H1 (cell line): ENCODE measurements around the gene RREB1. TPM values are rescaled to one million over a fixed set of nuclear protein-coding genes. Genes with fewer than 3 reads are reported as not detected.

Source experiments
- CTCF ChIA-PET: fragments of 300-600 bp; sonication (Branson Sonifier 250); formaldehyde crosslinking; loops from one replicate; lab custom pipeline; 2021; ENCODE audit not compliant: partially characterized antibody; lab: Charles Lee
- POLR2A ChIA-PET: fragments of 300-600 bp; sonication (Branson Sonifier 250); formaldehyde crosslinking; loops from one replicate; lab custom pipeline; 2021; ENCODE audit warnings: inconsistent platforms; ENCODE audit not compliant: partially characterized antibody; lab: Charles Lee
- DNase-seq, 2 experiments: peaks; one replicate each; pipeline versions ENCODE4 v3.0.0 to v3.0.0-alpha.2; 2010 to 2022; ENCODE audit warnings: low spot score in 2 of 2, low read depth in 1 of 2, mixed read lengths in 1 of 2
- FAIRE-seq: peaks from 2 replicates; lab custom pipeline; 2011; peaks lifted over from hg19 to GRCh38; lab: Jason Lieb, UNC
- H2AFZ ChIP-seq: 2 replicates; pipeline ENCODE4 v1.8.1; 2012; ENCODE audit warnings: low read length, inconsistent platforms
- H2AK5ac ChIP-seq: 2 replicates; pipeline ENCODE4 v1.6.1; 2013; ENCODE audit warnings: low read depth, low read length
- H2BK120ac ChIP-seq: replicated peaks from 2 replicates; pipeline ENCODE3; 2013; ENCODE audit warnings: low read depth, low read length, inconsistent platforms
- H2BK12ac ChIP-seq: 2 replicates; pipeline ENCODE4 v1.6.1; 2013; ENCODE audit warnings: low read depth, low read length
- H2BK15ac ChIP-seq: 2 replicates; pipeline ENCODE4 v1.6.1; 2013; ENCODE audit warnings: low read length
- H2BK20ac ChIP-seq: 2 replicates; pipeline ENCODE4 v1.6.1; 2013; ENCODE audit warnings: low read length
- H2BK5ac ChIP-seq: 2 replicates; pipeline ENCODE4 v1.6.1; 2013; ENCODE audit warnings: low read depth, low read length
- H3K14ac ChIP-seq: 2 replicates; pipeline ENCODE4 v1.6.1; 2013; ENCODE audit warnings: inconsistent platforms; ENCODE audit not compliant: insufficient read length
- H3K18ac ChIP-seq: 2 replicates; pipeline ENCODE4 v1.6.1; 2013; ENCODE audit warnings: low read length; ENCODE audit errors: extremely low read depth
- H3K23ac ChIP-seq: 2 replicates; pipeline ENCODE4 v1.6.1; 2013; ENCODE audit warnings: inconsistent platforms; ENCODE audit not compliant: insufficient read length
- H3K23me2 ChIP-seq: 2 replicates; pipeline ENCODE4 v1.6.1; 2013; ENCODE audit warnings: low read depth, low read length
- H3K27ac ChIP-seq: 2 replicates; pipeline ENCODE4 v1.6.1; 2011; ENCODE audit warnings: low read depth, low read length, inconsistent platforms
- H3K27me3 ChIP-seq, 4 experiments: replicated peaks in 1 of 4; 1 replicate in 1 of 4; 2 replicates in 3 of 4; pipeline versions ENCODE4 v1.6.1 to v1.8.1; 2011 to 2013; ENCODE audit warnings: low read length in 3 of 4, mild to moderate bottlenecking in 3 of 4, inconsistent platforms in 2 of 4, mixed read lengths in 2 of 4, moderate library complexity in 1 of 4; ENCODE audit not compliant: control insufficient read depth in 3 of 4, insufficient read depth in 3 of 4; ENCODE audit errors: extremely low read depth in 1 of 4
- H3K36me3 ChIP-seq, 4 experiments: 2 replicates each; pipeline versions ENCODE4 v1.6.1 to v1.8.1; 2011 to 2013; ENCODE audit warnings: mild to moderate bottlenecking in 4 of 4, low read length in 3 of 4, moderate library complexity in 2 of 4, control low read depth in 1 of 4, inconsistent platforms in 1 of 4; ENCODE audit not compliant: insufficient read depth in 4 of 4, control insufficient read depth in 2 of 4
- H3K4ac ChIP-seq: replicated peaks from 2 replicates; pipeline ENCODE3; 2013; ENCODE audit warnings: low read length, low read depth, mixed read lengths, inconsistent platforms; ENCODE audit not compliant: insufficient read length
- H3K4me1 ChIP-seq, 4 experiments: replicated peaks in 1 of 4; 1 replicate in 1 of 4; 2 replicates in 3 of 4; pipeline versions ENCODE4 v1.6.1 to v1.8.1; 2011 to 2013; ENCODE audit warnings: low read length in 3 of 4, inconsistent platforms in 2 of 4, mixed read lengths in 1 of 4; ENCODE audit not compliant: insufficient read depth in 4 of 4, control insufficient read depth in 3 of 4
- H3K4me2 ChIP-seq, 2 experiments: 2 replicates each; pipeline versions ENCODE4 v1.6.1 to v1.8.1; 2011 to 2013; ENCODE audit warnings: low read depth in 2 of 2, low read length in 2 of 2, control low read depth in 1 of 2, inconsistent platforms in 1 of 2, mild to moderate bottlenecking in 1 of 2; ENCODE audit not compliant: insufficient read depth in 1 of 2
- H3K4me3 ChIP-seq, 4 experiments: fragments of 200-600, 300-600 bp in 1 of 4; sonication (generic), shearing (Covaris generic), sonication (Bioruptor Twin) in 1 of 4; 2 replicates each; pipeline versions ENCODE4 v1.5.1 to v1.8.1; 2011 to 2016; ENCODE audit warnings: low read length in 4 of 4, low read depth in 3 of 4, control low read depth in 2 of 4, inconsistent platforms in 2 of 4, mild to moderate bottlenecking in 2 of 4, mixed read lengths in 1 of 4, moderate library complexity in 1 of 4; ENCODE audit not compliant: insufficient read depth in 2 of 4; ENCODE audit errors: extremely low read depth in 1 of 4
- H3K56ac ChIP-seq: replicated peaks from 2 replicates; pipeline ENCODE3; 2013; ENCODE audit warnings: low read depth, mild to moderate bottlenecking, mixed read lengths, low read length, inconsistent platforms; ENCODE audit not compliant: insufficient read length
- H3K79me1 ChIP-seq: 2 replicates; pipeline ENCODE4 v1.6.1; 2013; ENCODE audit warnings: low read depth, low read length, control low read depth
- H3K79me2 ChIP-seq, 2 experiments: 2 replicates each; pipeline versions ENCODE4 v1.6.1 to v1.8.1; 2012 to 2013; ENCODE audit warnings: low read length in 2 of 2, mild to moderate bottlenecking in 2 of 2, inconsistent platforms in 1 of 2; ENCODE audit not compliant: insufficient read depth in 2 of 2, control insufficient read depth in 1 of 2
- H3K9ac ChIP-seq, 4 experiments: replicated peaks in 1 of 4; 1 replicate in 1 of 4; 2 replicates in 3 of 4; pipeline versions ENCODE4 v1.6.1 to v1.8.1; 2011 to 2013; ENCODE audit warnings: low read depth in 3 of 4, low read length in 3 of 4, control low read depth in 2 of 4, mild to moderate bottlenecking in 2 of 4, moderate library complexity in 2 of 4, inconsistent platforms in 1 of 4; ENCODE audit errors: extremely low read depth in 1 of 4
- H3K9me3 ChIP-seq, 2 experiments: 2 replicates each; pipeline versions ENCODE4 v1.6.1 to v1.8.1; 2012 to 2013; ENCODE audit warnings: mild to moderate bottlenecking in 2 of 2, moderate library complexity in 2 of 2, control low read depth in 1 of 2, inconsistent platforms in 1 of 2, low read depth in 1 of 2, low read length in 1 of 2, mixed read lengths in 1 of 2; ENCODE audit not compliant: insufficient read depth in 2 of 2
- H4K20me1 ChIP-seq, 2 experiments: replicated peaks in 1 of 2; 2 replicates each; pipeline versions ENCODE3 to v1.8.1; 2011 to 2013; ENCODE audit warnings: inconsistent platforms in 2 of 2, low read length in 2 of 2, mild to moderate bottlenecking in 1 of 2; ENCODE audit not compliant: insufficient read depth in 2 of 2, control insufficient read depth in 1 of 2
- H4K5ac ChIP-seq: 2 replicates; pipeline ENCODE4 v1.6.1; 2013; ENCODE audit warnings: low read length, low read depth, mixed read lengths, inconsistent platforms; ENCODE audit not compliant: insufficient read length
- H4K8ac ChIP-seq: 2 replicates; pipeline ENCODE4 v1.8.0; 2013; ENCODE audit warnings: mild to moderate bottlenecking, moderate library complexity, low read length, inconsistent platforms; ENCODE audit not compliant: insufficient read depth; ENCODE audit errors: extremely low read depth
- H4K91ac ChIP-seq: replicated peaks from 2 replicates; pipeline ENCODE3; 2013; ENCODE audit warnings: low read length, mixed read lengths, inconsistent platforms; ENCODE audit not compliant: insufficient read length
- KDM1A ChIP-seq: fragments of 200-600, 300-600 bp; sonication (generic); IDR thresholded peaks from 2 replicates; pipeline ENCODE4 v1.7.1; 2016; ENCODE audit warnings: mild to moderate bottlenecking, low read length, borderline replicate concordance
- WGBS, 2 experiments: shearing (Covaris generic) in 1 of 2; methylation state at CpG; one replicate each; pipeline versions ENCODE4 v1.1.6 to v1.1.7; 2013 to 2015; ENCODE audit warnings: low lambda C conversion rate in 2 of 2, mixed read lengths in 2 of 2, inconsistent platforms in 1 of 2, low coverage in 1 of 2, missing lambda C conversion rate in 1 of 2; ENCODE audit not compliant: insufficient replicate concordance in 2 of 2, insufficient coverage in 1 of 2, insufficient read length in 1 of 2; ENCODE audit errors: extremely low coverage in 1 of 2, missing lambda C conversion rate in 1 of 2; 5-methylcytosine and 5-hydroxymethylcytosine counted together
- polyA plus RNA-seq, 7 experiments: library from polyadenylated mRNA; depleted of rRNA in 3 of 7; stranded (reverse) in 5 of 7; unstranded in 2 of 7; fragments of >200 nt in 5 of 7; fragments of 200-250 nt in 2 of 7; gene quantifications; 1 replicate in 5 of 7; 2 replicates in 1 of 7; 4 replicates in 1 of 7; pipeline versions ENCODE4 v1.2.1 to v1.2.3, GENCODE V29; 2011 to 2013; ENCODE audit warnings: missing spikeins in 2 of 7, mixed read lengths in 2 of 7
- total RNA-seq: library from RNA; stranded (reverse); fragmentation: NEBNext Ultra II Directional; extraction: Animal tissue kit (Norgen Biotek cat#: 25700); gene quantifications from 2 replicates; pipeline ENCODE4 v1.2.1, GENCODE V29; 2021

The RREB1 gene
- total and polyA plus RNA-seq, 2 of the 8 experiments (the other 6 are each of a cell fraction or from before 2014, with no cell fraction given) = 3.9 to 34.7 TPM

GRCh38 chr6:7196685-7197283 is 89.0 kb downstream of the RREB1 start:
- no peak for DNase-seq
- Histone ChIP-seq H3K18ac (no peak overlapping the region), H4K91ac (no peak overlapping the region), H2BK20ac (no peak overlapping the region), H3K27me3 (no peaks in the 10 kb centered on the region), H4K5ac (no peak overlapping the region), H2BK15ac (no peak overlapping the region), H3K4me3 (no peak overlapping the region), H2AFZ (no peak overlapping the region), H2BK12ac (no peak overlapping the region), H2BK5ac (no peak overlapping the region), H3K79me2 (no peaks in the 10 kb centered on the region), H3K79me1 (no peaks in the 10 kb centered on the region), H3K36me3 (no peaks in the 10 kb centered on the region; a peak in 1 of 8 replicates), H3K23me2 (no peaks in the 10 kb centered on the region), H3K9ac (no peak overlapping the region), H3K23ac (no peak overlapping the region), H3K9me3 (no peaks in the 10 kb centered on the region), H2AK5ac (no peak overlapping the region), H3K14ac (no peak overlapping the region), H4K8ac (no peak overlapping the region), H2BK120ac (no peak overlapping the region), H3K4me2 (no peak overlapping the region), H3K4me1 (peaks cover 0 to 8% (median 6%) of the 10 kb centered on the region in 4 experiments; a peak in 6 of 7 replicates), H3K27ac (no peak overlapping the region), H3K56ac (no peak overlapping the region), H3K4ac (no peak overlapping the region), H4K20me1 (no peaks in the 10 kb centered on the region)
- ChIA-PET POLR2A (no interaction called here), CTCF (interaction anchor here (0.8 to 1.5 kb wide), 3 partner anchors 22 to 46 kb away, joined by 3 to 4 read pairs (median 3); no protein-coding TSS in a partner anchor)
- no peak for FAIRE-seq
- no peak for TF ChIP-seq KDM1A
- 86% methylated on average over 4 of the region's 4 CpGs; no CpG with 5 or more reads in 1 of the 2 experiments for WGBS, 2 experiments
